Activated naive CD4-positive, alpha-beta T cell treated with anti-CD3 and anti-CD28 coated beads, Interleukin-2, amount 50 U/mL, for 24 hours (primary cell): ENCODE measurements around the gene TTC16.

ENCODE experiments used
- H3K27ac Mint-ChIP-seq: one replicate; pipeline ENCODE4 v1.8.0; 2021; ENCODE audit warnings: mild to moderate bottlenecking, mixed read lengths
- H3K27me3 Mint-ChIP-seq: one replicate; pipeline ENCODE4 v1.8.0; 2021; ENCODE audit warnings: mixed read lengths
- H3K36me3 Mint-ChIP-seq: one replicate; pipeline ENCODE4 v1.8.0; 2021; ENCODE audit warnings: mixed read lengths
- H3K4me1 Mint-ChIP-seq: one replicate; pipeline ENCODE4 v1.8.0; 2021; ENCODE audit warnings: mixed read lengths
- H3K4me3 Mint-ChIP-seq: one replicate; pipeline ENCODE4 v1.8.0; 2021; ENCODE audit warnings: mild to moderate bottlenecking, mixed read lengths
- H3K9me3 Mint-ChIP-seq: one replicate; pipeline ENCODE4 v1.8.0; 2021; ENCODE audit warnings: mixed read lengths

The TTC16 gene

GRCh38 chr9:127708952-127709587, 6.8 kb upstream of the TTC16 start:
- H3K27ac Mint-ChIP-seq = no peak overlapping the region
- no peaks in the 10 kb centered on the region for H3K9me3 Mint-ChIP-seq
- H3K36me3 Mint-ChIP-seq = no peaks in the 10 kb centered on the region
- H3K4me3 Mint-ChIP-seq = no peak overlapping the region
- H3K4me1 Mint-ChIP-seq = peaks cover 28% of the 10 kb centered on the region
- no peaks in the 10 kb centered on the region for H3K27me3 Mint-ChIP-seq

GRCh38 chr9:127710204-127710783, 5.6 kb upstream of the TTC16 start:
- H3K9me3 Mint-ChIP-seq = no peaks in the 10 kb centered on the region
- H3K27ac Mint-ChIP-seq = no peak overlapping the region
- H3K4me3 Mint-ChIP-seq = no peak overlapping the region
- no peaks in the 10 kb centered on the region for H3K27me3 Mint-ChIP-seq
- H3K4me1 Mint-ChIP-seq = peaks cover 29% of the 10 kb centered on the region
- H3K36me3 Mint-ChIP-seq = no peaks in the 10 kb centered on the region

GRCh38 chr9:127711226-127711701, 4.6 kb upstream of the TTC16 start:
- no peaks in the 10 kb centered on the region for H3K9me3 Mint-ChIP-seq
- peaks cover 38% of the 10 kb centered on the region for H3K4me1 Mint-ChIP-seq
- H3K27ac Mint-ChIP-seq = no peak overlapping the region
- no peaks in the 10 kb centered on the region for H3K36me3 Mint-ChIP-seq
- H3K27me3 Mint-ChIP-seq = no peaks in the 10 kb centered on the region
- H3K4me3 Mint-ChIP-seq = no peak overlapping the region

- Mint-ChIP-seq H3K36me3 (no peaks in the 10 kb centered on the region), H3K27me3 (no peaks in the 10 kb centered on the region), H3K9me3 (no peaks in the 10 kb centered on the region), H3K4me1 (peaks cover 37% of the 10 kb centered on the region), H3K27ac (no peak overlapping the region), H3K4me3 (no peak overlapping the region)
These were observed 4.0 kb upstream of the TTC16 start for GRCh38 chr9:127711831-127712274.

GRCh38 chr9:127712371-127712770, 3.5 kb upstream of the TTC16 start:
- Mint-ChIP-seq H3K36me3 (no peaks in the 10 kb centered on the region), H3K4me3 (peak overlapping the region; percentile 3), H3K27ac (no peak overlapping the region), H3K9me3 (no peaks in the 10 kb centered on the region), H3K27me3 (no peaks in the 10 kb centered on the region), H3K4me1 (peaks cover 34% of the 10 kb centered on the region)

- Mint-ChIP-seq H3K4me1 (peaks cover 30% of the 10 kb centered on the region), H3K27me3 (no peaks in the 10 kb centered on the region), H3K9me3 (no peaks in the 10 kb centered on the region), H3K36me3 (no peaks in the 10 kb centered on the region), H3K27ac (no peak overlapping the region), H3K4me3 (no peak overlapping the region)
These were observed 3.0 kb upstream of the TTC16 start for GRCh38 chr9:127712867-127713266.

- H3K36me3 Mint-ChIP-seq = no peaks in the 10 kb centered on the region
- no peaks in the 10 kb centered on the region for H3K9me3 Mint-ChIP-seq
- H3K4me3 Mint-ChIP-seq = peak overlapping the region; percentile 83
- H3K27me3 Mint-ChIP-seq = no peaks in the 10 kb centered on the region
- no peak overlapping the region for H3K27ac Mint-ChIP-seq
- peaks cover 32% of the 10 kb centered on the region for H3K4me1 Mint-ChIP-seq
These were observed 1.7 kb upstream of the TTC16 start for GRCh38 chr9:127714020-127714750.

- H3K4me1 Mint-ChIP-seq = peaks cover 40% of the 10 kb centered on the region
- peak overlapping the region; percentile 96 for H3K27ac Mint-ChIP-seq
- peak overlapping the region; percentile 99 for H3K4me3 Mint-ChIP-seq
- no peaks in the 10 kb centered on the region for H3K27me3 Mint-ChIP-seq
- H3K36me3 Mint-ChIP-seq = no peaks in the 10 kb centered on the region
- H3K9me3 Mint-ChIP-seq = no peaks in the 10 kb centered on the region
These were observed 869 bp upstream of the TTC16 start for GRCh38 chr9:127714951-127715469.

- Mint-ChIP-seq H3K27ac (peak overlapping the region; percentile 96), H3K27me3 (no peaks in the 10 kb centered on the region), H3K4me3 (peak overlapping the region; percentile 99), H3K4me1 (peaks cover 44% of the 10 kb centered on the region), H3K9me3 (no peaks in the 10 kb centered on the region), H3K36me3 (no peaks in the 10 kb centered on the region)
These were observed 533 bp downstream of the TTC16 start for GRCh38 chr9:127716412-127716811.

- Mint-ChIP-seq H3K27ac (no peak overlapping the region), H3K9me3 (no peaks in the 10 kb centered on the region), H3K4me1 (peaks cover 39% of the 10 kb centered on the region)
These were observed 1.9 kb downstream of the TTC16 start for GRCh38 chr9:127717766-127718165.

GRCh38 chr9:127720031-127720864, 4.4 kb downstream of the TTC16 start:
- Mint-ChIP-seq H3K9me3 (no peaks in the 10 kb centered on the region), H3K27ac (peak overlapping the region; percentile 87), H3K4me3 (peak overlapping the region; percentile 1), H3K4me1 (peaks cover 39% of the 10 kb centered on the region), H3K36me3 (no peaks in the 10 kb centered on the region), H3K27me3 (no peaks in the 10 kb centered on the region)

More at GRCh38 chr9:127717766-127718165, 1.9 kb downstream of the TTC16 start:
- no peaks in the 10 kb centered on the region for H3K27me3 Mint-ChIP-seq
- H3K4me3 Mint-ChIP-seq = no peak overlapping the region
- no peaks in the 10 kb centered on the region for H3K36me3 Mint-ChIP-seq

- Mint-ChIP-seq H3K27me3 (no peaks in the 10 kb centered on the region), H3K4me3 (peak overlapping the region; percentile 7), H3K9me3 (no peaks in the 10 kb centered on the region), H3K4me1 (peaks cover 34% of the 10 kb centered on the region), H3K27ac (peak overlapping the region; percentile 65), H3K36me3 (no peaks in the 10 kb centered on the region)
These were observed 5.0 kb downstream of the TTC16 start for GRCh38 chr9:127720865-127721227.

- Mint-ChIP-seq H3K27me3 (no peaks in the 10 kb centered on the region), H3K4me3 (peak overlapping the region; percentile 36), H3K27ac (peak overlapping the region; percentile 30), H3K36me3 (no peaks in the 10 kb centered on the region), H3K9me3 (no peaks in the 10 kb centered on the region), H3K4me1 (peaks cover 29% of the 10 kb centered on the region)
These were observed 5.5 kb downstream of the TTC16 start for GRCh38 chr9:127721391-127721821.

- Mint-ChIP-seq H3K27ac (no peak overlapping the region), H3K9me3 (no peaks in the 10 kb centered on the region), H3K27me3 (no peaks in the 10 kb centered on the region)
These were observed 6.3 kb downstream of the TTC16 start for GRCh38 chr9:127722055-127722745.

GRCh38 chr9:127723013-127723412, 7.1 kb downstream of the TTC16 start:
- no peaks in the 10 kb centered on the region for H3K27me3 Mint-ChIP-seq
- no peak overlapping the region for H3K4me3 Mint-ChIP-seq
- H3K4me1 Mint-ChIP-seq = peaks cover 28% of the 10 kb centered on the region
- H3K9me3 Mint-ChIP-seq = no peaks in the 10 kb centered on the region
- H3K36me3 Mint-ChIP-seq = no peaks in the 10 kb centered on the region
- H3K27ac Mint-ChIP-seq = no peak overlapping the region

More at GRCh38 chr9:127722055-127722745, 6.3 kb downstream of the TTC16 start:
- Mint-ChIP-seq H3K4me3 (no peak overlapping the region), H3K36me3 (no peaks in the 10 kb centered on the region), H3K4me1 (peaks cover 28% of the 10 kb centered on the region)
